ENCODE measurements around the gene DNER. TPM values are rescaled to one million over a fixed set of nuclear protein-coding genes. Genes with fewer than 3 reads are reported as not detected.

The DNER gene
- total and polyA plus RNA-seq, 4 donors, result 0.01 TPM; not detected in 3

GRCh38 chr2:229523663-229524062 is 190.7 kb downstream of the DNER start (continued):
- TF ChIP-seq REST (IDR thresholded peaks at IDR 0.05) (no peak), YY1 (IDR thresholded peaks at IDR 0.05) (no peak), JUND (IDR thresholded peaks at IDR 0.05) (no peak), ATF3 (IDR thresholded peaks at IDR 0.05) (no peak), FOXA2 (IDR thresholded peaks at IDR 0.05) (no peak), RAD21 (IDR thresholded peaks at IDR 0.05) (no peak)

- TF ChIP-seq MAX (IDR thresholded peaks at IDR 0.05) (no peak), HNF4G (IDR thresholded peaks at IDR 0.05) (no peak), REST (IDR thresholded peaks at IDR 0.05) (no peak), YY1 (IDR thresholded peaks at IDR 0.05) (no peak), ZBTB33 (IDR thresholded peaks at IDR 0.05) (no peak), ATF3 (IDR thresholded peaks at IDR 0.05) (no peak), FOXA2 (IDR thresholded peaks at IDR 0.05) (no peak), SP1 (IDR thresholded peaks at IDR 0.05) (no peak), TAF1 (conservative IDR thresholded peaks at IDR 0.05) (no peak), HNF4A (conservative IDR thresholded peaks at IDR 0.05) (no peak), JUND (IDR thresholded peaks at IDR 0.05) (no peak), RAD21 (IDR thresholded peaks at IDR 0.05) (no peak), NR2F2 (IDR thresholded peaks at IDR 0.05) (no peak), FOXA1 (IDR thresholded peaks at IDR 0.05) (no peak), GABPA (IDR thresholded peaks at IDR 0.05 in 1 of 2, conservative IDR thresholded peaks at IDR 0.05 in 1 of 2) (no peak), RXRA (IDR thresholded peaks at IDR 0.05) (no peak), EGR1 (IDR thresholded peaks at IDR 0.05; ENCODE audit: low read depth in 2 of 2) (no peak), CTCF (IDR thresholded peaks at IDR 0.05; ENCODE audit: low read depth, low read length, missing input control) (no peak)
- no peak overlapping the region for H3K27ac ChIP-seq (ENCODE audit: low read depth in 1 of 2, low read length in 2 of 2)
- no peak overlapping the region for H3K4me3 ChIP-seq (ENCODE audit: low read depth in 1 of 3, low read length in 3 of 3)
These were observed 192.8 kb downstream of the DNER start for GRCh38 chr2:229521576-229521975.

More at GRCh38 chr2:229521576-229521975, 192.8 kb downstream of the DNER start:
- no peaks in the 10 kb centered on the region for H3K9me3 ChIP-seq (ENCODE audit: control insufficient read depth in 4 of 4, low read length in 3 of 4)
- H3K36me3 ChIP-seq (ENCODE audit: control insufficient read depth in 4 of 4, insufficient read depth in 3 of 4, low read depth in 1 of 4, low read length in 3 of 4), result no peaks in the 10 kb centered on the region
- no peak overlapping the region for H3K9ac ChIP-seq (ENCODE audit: low read depth in 1 of 2, low read length in 2 of 2)
- DNase-seq (ENCODE audit: low spot score), result no peak
- peaks cover 0 to 4% (median 0%) of the 10 kb centered on the region in 4 donors for H3K27me3 ChIP-seq (ENCODE audit: control insufficient read depth in 4 of 4, insufficient read depth in 4 of 4, low read length in 3 of 4)
- no peaks in the 10 kb centered on the region for H3K4me1 ChIP-seq (ENCODE audit: control insufficient read depth in 4 of 4, insufficient read depth in 4 of 4, low read length in 3 of 4)
